HG02943 (cell line): ENCODE results near the gene BTRC.

Source experiments
- ATAC-seq: cut with Tn5 transposase; IDR thresholded peaks from one replicate; pipeline ENCODE4 v1.9.1; 2021; ENCODE audit warnings: mild to moderate bottlenecking, low read depth, moderate library complexity; ENCODE audit not compliant: unreplicated experiment

BTRC gene

GRCh38 chr10:101602761-101603398 is 248.9 kb downstream of the BTRC start:
- ATAC-seq, result no peak
